Activated T-helper 17 cell treated with anti-CD3 and anti-CD28 coated beads, Interleukin-2, amount 50 U/mL, for 72 hours (primary cell): Measurements from ENCODE around the gene PPP1R3E. TPM values are rescaled to one million over a fixed set of nuclear protein-coding genes. Genes with fewer than 3 reads are reported as not detected.
"Not testable (repeated sequence)": the region's sequence is repeated elsewhere in the genome, so short reads cannot be mapped to it uniquely, and the experiment has no call there.

Experiments used
- ATAC-seq: fragments of 150-1000 bp; cut with Tn5 transposase; replicated peaks from 2 replicates; pipeline ENCODE4 v1.10.0; 2021; ENCODE audit warnings: mild to moderate bottlenecking, moderate library complexity
- H3K27ac Mint-ChIP-seq: one replicate; pipeline ENCODE4 v1.8.0; 2022; ENCODE audit warnings: mixed read lengths
- H3K27me3 Mint-ChIP-seq: one replicate; pipeline ENCODE4 v1.8.0; 2022; ENCODE audit warnings: mixed read lengths
- H3K36me3 Mint-ChIP-seq: one replicate; pipeline ENCODE4 v1.8.0; 2022; ENCODE audit warnings: low read depth, mild to moderate bottlenecking, mixed read lengths
- H3K4me1 Mint-ChIP-seq: one replicate; pipeline ENCODE4 v1.8.0; 2022; ENCODE audit warnings: mixed read lengths
- H3K4me3 Mint-ChIP-seq: one replicate; pipeline ENCODE4 v1.8.0; 2022; ENCODE audit warnings: mild to moderate bottlenecking, mixed read lengths
- H3K9me3 Mint-ChIP-seq: one replicate; pipeline ENCODE4 v1.8.0; 2022; ENCODE audit warnings: mixed read lengths
- total RNA-seq, 2 donors: library from RNA; stranded (reverse); gene quantifications; one replicate each; pipeline ENCODE4 v1.2.3, GENCODE V29; 2022

Gene PPP1R3E
- total RNA-seq, 2 donors from 2014 or later: 21.1 to 68.8 TPM

GRCh38 chr14:23294734-23295561, 7.7 kb downstream of the PPP1R3E start:
- ATAC-seq: peak; percentile 87
- H3K36me3 Mint-ChIP-seq: peaks cover 53% of the 10 kb centered on the region
- peaks cover 5% of the 10 kb centered on the region for H3K4me1 Mint-ChIP-seq
- no peaks in the 10 kb centered on the region for H3K27me3 Mint-ChIP-seq
- no peaks in the 10 kb centered on the region for H3K9me3 Mint-ChIP-seq
- peak overlapping the region; percentile 38 for H3K27ac Mint-ChIP-seq
- H3K4me3 Mint-ChIP-seq: peak overlapping the region; percentile 19

GRCh38 chr14:23286902-23287479, 15.7 kb downstream of the PPP1R3E start:
- Mint-ChIP-seq H3K4me3 (peak overlapping the region; percentile 86), H3K27me3 (no peaks in the 10 kb centered on the region), H3K36me3 (peaks cover 4% of the 10 kb centered on the region), H3K27ac (peak overlapping the region; percentile 85), H3K9me3 (no peaks in the 10 kb centered on the region), H3K4me1 (no peaks in the 10 kb centered on the region)
- no peak for ATAC-seq

- Mint-ChIP-seq H3K4me1 (no peaks in the 10 kb centered on the region), H3K9me3 (no peaks in the 10 kb centered on the region), H3K4me3 (peak within 1 kb of the TSS; percentile 86), H3K27ac (peak within 1 kb of the TSS; percentile 85), H3K27me3 (no peaks in the 10 kb centered on the region), H3K36me3 (no peaks in the 10 kb centered on the region)
- ATAC-seq: peak; percentile 98
Observed at GRCh38 chr14:23286020-23286901, 16.4 kb downstream of the PPP1R3E start, which contains the start of gene HOMEZ. Gene HOMEZ, minus strand, starts transcription at chr14:23286132. Its CDS starts 180 bp downstream, at chr14:23285952.

- H3K27me3 Mint-ChIP-seq: no peaks in the 10 kb centered on the region
- peak overlapping the region; percentile 85 for H3K27ac Mint-ChIP-seq
- H3K36me3 Mint-ChIP-seq: no peaks in the 10 kb centered on the region
- H3K9me3 Mint-ChIP-seq: no peaks in the 10 kb centered on the region
- ATAC-seq: peak; percentile 43
- H3K4me1 Mint-ChIP-seq: no peaks in the 10 kb centered on the region
- peak overlapping the region; percentile 86 for H3K4me3 Mint-ChIP-seq
Observed at GRCh38 chr14:23285530-23286019, 17.1 kb downstream of the PPP1R3E start.

GRCh38 chr14:23284654-23285529, 17.8 kb downstream of the PPP1R3E start:
- Mint-ChIP-seq H3K27me3 (no peaks in the 10 kb centered on the region), H3K27ac (peak overlapping the region; percentile 85), H3K4me3 (peak overlapping the region; percentile 86), H3K36me3 (no peaks in the 10 kb centered on the region), H3K9me3 (no peaks in the 10 kb centered on the region), H3K4me1 (no peaks in the 10 kb centered on the region)
- ATAC-seq: no peak

GRCh38 chr14:23281247-23281646, 21.4 kb downstream of the PPP1R3E start:
- no peak overlapping the region for H3K27ac Mint-ChIP-seq
- H3K4me3 Mint-ChIP-seq: no peak overlapping the region
- ATAC-seq: no peak
- no peaks in the 10 kb centered on the region for H3K4me1 Mint-ChIP-seq
- H3K36me3 Mint-ChIP-seq: peaks cover under 1% of the 10 kb centered on the region
- H3K27me3 Mint-ChIP-seq: no peaks in the 10 kb centered on the region
- no peaks in the 10 kb centered on the region for H3K9me3 Mint-ChIP-seq

- H3K27ac Mint-ChIP-seq, ATAC-seq, H3K27me3 Mint-ChIP-seq, H3K9me3 Mint-ChIP-seq, H3K36me3 Mint-ChIP-seq, H3K4me3 Mint-ChIP-seq, H3K4me1 Mint-ChIP-seq: not testable (repeated sequence)
Observed at GRCh38 chr14:23277928-23278327, 24.7 kb downstream of the PPP1R3E start.

- no peaks in the 10 kb centered on the region for H3K4me1 Mint-ChIP-seq
- no peak for ATAC-seq
- H3K9me3 Mint-ChIP-seq: no peaks in the 10 kb centered on the region
- no peak overlapping the region for H3K4me3 Mint-ChIP-seq
- H3K27me3 Mint-ChIP-seq: no peaks in the 10 kb centered on the region
- H3K27ac Mint-ChIP-seq: no peak overlapping the region
- peaks cover 6% of the 10 kb centered on the region for H3K36me3 Mint-ChIP-seq
Observed at GRCh38 chr14:23277189-23277588, 25.5 kb downstream of the PPP1R3E start.

- Mint-ChIP-seq H3K9me3 (no peaks in the 10 kb centered on the region), H3K4me1 (no peaks in the 10 kb centered on the region), H3K4me3 (no peak overlapping the region), H3K27ac (no peak overlapping the region), H3K36me3 (peaks cover 6% of the 10 kb centered on the region), H3K27me3 (no peaks in the 10 kb centered on the region)
- no peak for ATAC-seq
Observed at GRCh38 chr14:23275412-23275811, 27.2 kb downstream of the PPP1R3E start.

GRCh38 chr14:23269193-23269592, 33.5 kb downstream of the PPP1R3E start:
- no peak overlapping the region for H3K27ac Mint-ChIP-seq
- ATAC-seq: no peak

GRCh38 chr14:23260849-23261248, 41.8 kb downstream of the PPP1R3E start:
- not testable (repeated sequence) for ATAC-seq, H3K4me1 Mint-ChIP-seq, H3K27ac Mint-ChIP-seq, H3K36me3 Mint-ChIP-seq, H3K4me3 Mint-ChIP-seq, H3K9me3 Mint-ChIP-seq
- peaks cover 33% of the 10 kb centered on the region for H3K27me3 Mint-ChIP-seq

More at GRCh38 chr14:23269193-23269592, 33.5 kb downstream of the PPP1R3E start:
- Mint-ChIP-seq H3K4me3 (no peak overlapping the region), H3K9me3 (no peaks in the 10 kb centered on the region), H3K4me1 (no peaks in the 10 kb centered on the region), H3K27me3 (peaks cover 4% of the 10 kb centered on the region), H3K36me3 (no peaks in the 10 kb centered on the region)

GRCh38 chr14:23259426-23259825, 43.2 kb downstream of the PPP1R3E start:
- Mint-ChIP-seq H3K9me3 (no peaks in the 10 kb centered on the region), H3K27ac (no peak overlapping the region), H3K36me3 (no peaks in the 10 kb centered on the region), H3K4me1 (no peaks in the 10 kb centered on the region), H3K4me3 (no peak overlapping the region), H3K27me3 (peaks cover 30% of the 10 kb centered on the region)
- ATAC-seq: no peak

- H3K4me1 Mint-ChIP-seq: no peaks in the 10 kb centered on the region
- H3K4me3 Mint-ChIP-seq: no peak overlapping the region
- H3K27me3 Mint-ChIP-seq: peaks cover 33% of the 10 kb centered on the region
- H3K9me3 Mint-ChIP-seq: no peaks in the 10 kb centered on the region
- no peak overlapping the region for H3K27ac Mint-ChIP-seq
- H3K36me3 Mint-ChIP-seq: no peaks in the 10 kb centered on the region
- no peak for ATAC-seq
Observed at GRCh38 chr14:23258256-23258655, 44.4 kb downstream of the PPP1R3E start.
